Measurements from ENCODE around the gene BPIFA2. TPM values are rescaled to one million over a fixed set of nuclear protein-coding genes. Genes with fewer than 3 reads are reported as not detected.

BPIFA2 gene
- total and polyA plus RNA-seq, 4 donors: not detected

Other genes starting within 250 kb of the BPIFA2 start
- not detected for gene SUN5, start 163.7 kb upstream of the BPIFA2 start, total RNA-seq
- not detected for gene SUN5, start 163.7 kb upstream of the BPIFA2 start, polyA plus RNA-seq
- gene BPIFB2, start 160.5 kb upstream of the BPIFA2 start, total RNA-seq: not detected
- not detected for gene BPIFB2, start 160.5 kb upstream of the BPIFA2 start, polyA plus RNA-seq
- not detected for gene BPIFB6, start 136.5 kb upstream of the BPIFA2 start, total RNA-seq
- not detected for gene BPIFB6, start 136.5 kb upstream of the BPIFA2 start, polyA plus RNA-seq
- gene BPIFB3, start 114.3 kb upstream of the BPIFA2 start, total RNA-seq: not detected
- gene BPIFB3, start 114.3 kb upstream of the BPIFA2 start, polyA plus RNA-seq: not detected
- not detected for gene BPIFB4, start 88.5 kb upstream of the BPIFA2 start, total RNA-seq
- not detected for gene BPIFB4, start 88.5 kb upstream of the BPIFA2 start, polyA plus RNA-seq
- not detected for gene BPIFA3, start 49.2 kb downstream of the BPIFA2 start, total RNA-seq
- gene BPIFA3, start 49.2 kb downstream of the BPIFA2 start, polyA plus RNA-seq: not detected
- not detected for gene BPIFA1, start 67.8 kb downstream of the BPIFA2 start, total RNA-seq
- gene BPIFA1, start 67.8 kb downstream of the BPIFA2 start, polyA plus RNA-seq: not detected
- gene BPIFB1, start 115.1 kb downstream of the BPIFA2 start, total RNA-seq: not detected
- under 1 TPM; 0.05 to 0.13 TPM for gene BPIFB1, start 115.1 kb downstream of the BPIFA2 start, polyA plus RNA-seq
- 10 to 100 TPM; 23.4 to 23.9 TPM for gene CDK5RAP1, start 233.4 kb downstream of the BPIFA2 start, total RNA-seq
- 10 to 100 TPM; 16.8 to 65.7 TPM for gene CDK5RAP1, start 233.4 kb downstream of the BPIFA2 start, polyA plus RNA-seq

All from aorta (tissue), 4 donors.